Astrocyte (in vitro differentiated cells and primary cell): ENCODE results near the gene LRP10.

ENCODE experiments used
- EZH2 ChIP-seq: IDR thresholded peaks from 2 replicates; pipeline ENCODE4 v1.6.1; 2012; ENCODE audit warnings: mild to moderate bottlenecking, low read length, inconsistent platforms; ENCODE audit not compliant: insufficient read depth
- TF ChIP-seq, protein P1 (sequence below): IDR thresholded peaks from 2 replicates; pipeline ENCODE4 v1.5.1; 2011; ENCODE audit warnings: low read depth, mild to moderate bottlenecking, inconsistent platforms, low read length, moderate library complexity; ENCODE audit not compliant: insufficient read depth

DNA sequence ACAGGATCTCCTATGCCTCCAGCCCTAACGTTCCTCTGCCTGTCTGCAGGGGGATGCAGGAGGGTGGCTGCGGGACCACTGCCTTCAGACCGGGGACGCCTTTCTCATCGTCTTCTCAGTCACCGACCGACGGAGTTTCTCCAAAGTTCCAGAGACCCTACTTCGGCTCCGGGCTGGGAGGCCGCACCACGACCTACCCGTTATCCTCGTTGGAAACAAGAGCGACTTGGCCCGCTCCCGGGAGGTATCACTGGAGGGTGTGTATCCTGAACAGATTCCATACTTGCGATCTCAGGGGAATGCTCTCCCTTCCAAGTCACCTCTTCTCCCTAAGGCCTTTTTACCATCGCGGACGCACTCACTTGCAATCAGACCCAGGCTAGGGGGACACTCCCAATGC, 14.4 kb downstream of the LRP10 start:
- TF ChIP-seq, protein P1, sequence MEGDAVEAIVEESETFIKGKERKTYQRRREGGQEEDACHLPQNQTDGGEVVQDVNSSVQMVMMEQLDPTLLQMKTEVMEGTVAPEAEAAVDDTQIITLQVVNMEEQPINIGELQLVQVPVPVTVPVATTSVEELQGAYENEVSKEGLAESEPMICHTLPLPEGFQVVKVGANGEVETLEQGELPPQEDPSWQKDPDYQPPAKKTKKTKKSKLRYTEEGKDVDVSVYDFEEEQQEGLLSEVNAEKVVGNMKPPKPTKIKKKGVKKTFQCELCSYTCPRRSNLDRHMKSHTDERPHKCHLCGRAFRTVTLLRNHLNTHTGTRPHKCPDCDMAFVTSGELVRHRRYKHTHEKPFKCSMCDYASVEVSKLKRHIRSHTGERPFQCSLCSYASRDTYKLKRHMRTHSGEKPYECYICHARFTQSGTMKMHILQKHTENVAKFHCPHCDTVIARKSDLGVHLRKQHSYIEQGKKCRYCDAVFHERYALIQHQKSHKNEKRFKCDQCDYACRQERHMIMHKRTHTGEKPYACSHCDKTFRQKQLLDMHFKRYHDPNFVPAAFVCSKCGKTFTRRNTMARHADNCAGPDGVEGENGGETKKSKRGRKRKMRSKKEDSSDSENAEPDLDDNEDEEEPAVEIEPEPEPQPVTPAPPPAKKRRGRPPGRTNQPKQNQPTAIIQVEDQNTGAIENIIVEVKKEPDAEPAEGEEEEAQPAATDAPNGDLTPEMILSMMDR = no peak
- no peak for TF ChIP-seq EZH2
